Inflammatory macrophage treated with lipopolysaccharide for 1 hour (primary cell): ENCODE data around the gene ACACA.

Experiments
- DNase-seq, 2 donors: peaks; one replicate each; pipeline ENCODE4 v3.0.0-alpha.2; 2020 to 2022

The ACACA gene

DNA sequence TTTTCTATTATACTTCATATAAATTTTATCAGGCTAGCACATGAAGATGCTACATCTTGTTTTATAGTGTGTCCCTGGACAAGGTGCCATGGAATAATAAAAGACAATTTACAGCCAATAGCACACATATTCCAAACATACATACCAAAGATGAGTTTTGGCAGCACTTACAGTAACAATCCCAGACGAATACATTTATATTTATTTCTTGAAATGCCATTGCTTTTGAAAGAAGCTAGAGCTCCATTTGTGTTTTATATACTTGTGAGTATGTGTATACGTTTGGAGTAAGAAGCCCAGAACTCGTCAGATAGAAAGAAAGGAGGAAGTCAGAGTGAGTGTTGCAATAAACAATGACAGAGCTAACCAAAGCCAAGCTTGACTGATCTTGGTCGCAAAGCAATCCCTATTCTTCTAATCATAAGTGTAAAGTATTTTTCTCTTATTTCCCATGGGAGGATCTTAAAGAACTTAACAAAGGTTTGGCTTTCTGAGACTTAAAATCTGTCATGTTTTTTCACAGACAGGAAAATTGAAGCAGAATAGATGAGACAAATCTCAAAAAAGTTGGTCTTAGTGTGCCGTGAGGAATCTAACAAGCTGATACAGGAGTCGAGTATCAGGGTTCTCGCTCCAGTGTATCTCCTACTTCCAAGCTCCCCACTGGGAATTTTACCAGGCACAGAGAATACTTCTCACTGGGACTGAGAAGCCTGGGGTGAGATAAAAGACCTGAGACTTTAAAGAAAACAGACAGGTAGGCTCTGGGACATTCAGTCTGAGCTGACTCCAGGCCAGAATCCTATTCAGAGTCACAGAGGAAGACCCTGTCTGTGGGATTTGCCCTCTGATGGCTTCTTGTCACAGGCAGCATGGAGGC is 282.5 kb downstream of the ACACA start:
- peak; percentile 43 to 67 for DNase-seq

DNA sequence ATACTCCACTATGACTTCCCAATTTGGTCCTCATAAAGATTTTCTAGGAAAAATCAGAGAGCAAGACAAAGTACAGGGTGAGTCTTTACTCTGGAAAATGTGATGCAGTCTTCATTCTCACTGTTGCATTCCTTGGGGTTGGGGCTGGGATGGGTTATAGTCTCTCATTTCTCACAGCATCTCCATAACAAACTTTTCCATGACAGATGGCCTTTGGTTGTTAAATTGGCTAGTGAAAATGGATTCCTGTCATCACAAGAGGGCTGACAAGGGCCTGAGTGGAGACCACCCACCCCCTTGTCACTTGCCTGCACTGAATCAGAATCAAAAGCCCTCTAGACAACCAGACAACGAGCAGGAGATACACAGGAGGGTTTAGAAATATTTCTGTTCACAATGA is 283.2 kb downstream of the ACACA start:
- no peak for DNase-seq

GRCh38 chr17:37121616-37122015 is 285.0 kb downstream of the ACACA start:
- DNase-seq, result no peak

DNA sequence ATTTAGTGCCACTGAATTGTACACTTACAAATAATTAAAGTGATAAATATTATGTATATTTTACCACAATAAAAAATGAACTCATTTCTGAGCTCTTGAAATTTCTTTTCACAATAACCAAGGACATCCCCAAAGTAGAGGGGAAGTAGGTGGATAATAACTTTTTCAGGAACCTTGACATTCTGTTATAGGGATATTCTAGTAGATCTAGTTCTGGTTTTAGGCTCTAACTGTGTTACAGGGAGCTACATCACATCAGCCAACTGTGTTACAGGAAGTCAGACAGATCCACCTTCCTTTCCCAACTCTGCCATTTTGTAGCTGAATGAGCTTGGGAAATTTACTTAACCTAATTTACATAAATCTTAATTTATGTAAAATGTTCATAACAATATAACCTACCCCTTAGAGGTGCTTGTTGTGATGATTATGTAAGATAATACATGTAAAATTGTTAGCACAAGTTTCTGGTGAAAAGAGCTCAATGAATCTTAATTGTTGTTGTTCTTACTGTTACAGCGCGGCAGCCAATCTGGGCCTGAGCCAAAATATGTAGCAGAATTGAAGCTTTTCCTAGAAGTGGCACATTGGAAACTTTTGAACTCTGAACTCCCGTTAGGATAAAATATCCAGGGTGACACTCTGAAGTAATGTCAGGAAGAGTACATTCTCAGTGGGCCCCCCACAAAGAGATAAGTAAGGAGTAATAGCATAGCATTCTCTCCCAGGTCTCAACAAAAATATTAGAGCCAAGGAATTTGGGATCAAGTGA is 288.1 kb downstream of the ACACA start:
- DNase-seq, result peak; percentile 37 to 46

GRCh38 chr17:37117373-37118142 is 289.1 kb downstream of the ACACA start:
- DNase-seq, result no peak

- DNase-seq, result no peak
Measured at GRCh38 chr17:37116671-37117185, 289.9 kb downstream of the ACACA start.

DNA sequence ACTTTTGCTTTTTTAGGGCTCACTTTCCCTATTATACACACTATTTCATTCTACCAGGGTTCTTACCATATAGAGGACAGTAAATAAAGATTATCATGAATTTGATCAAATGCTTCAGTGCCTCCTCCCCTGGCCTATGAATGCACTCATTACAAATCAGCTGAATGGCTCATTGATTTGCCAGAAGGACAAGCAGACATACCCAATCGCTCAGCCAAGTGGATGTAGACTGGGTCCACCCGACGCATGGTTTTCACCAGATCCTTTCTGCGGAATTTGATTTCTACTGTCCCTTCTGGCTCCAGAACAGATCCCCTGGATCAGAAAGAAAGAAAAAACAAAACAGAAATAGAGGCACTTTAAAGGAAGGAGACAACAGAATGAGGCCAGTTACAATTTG is 295.3 kb downstream of the ACACA start:
- DNase-seq, result no peak

DNA sequence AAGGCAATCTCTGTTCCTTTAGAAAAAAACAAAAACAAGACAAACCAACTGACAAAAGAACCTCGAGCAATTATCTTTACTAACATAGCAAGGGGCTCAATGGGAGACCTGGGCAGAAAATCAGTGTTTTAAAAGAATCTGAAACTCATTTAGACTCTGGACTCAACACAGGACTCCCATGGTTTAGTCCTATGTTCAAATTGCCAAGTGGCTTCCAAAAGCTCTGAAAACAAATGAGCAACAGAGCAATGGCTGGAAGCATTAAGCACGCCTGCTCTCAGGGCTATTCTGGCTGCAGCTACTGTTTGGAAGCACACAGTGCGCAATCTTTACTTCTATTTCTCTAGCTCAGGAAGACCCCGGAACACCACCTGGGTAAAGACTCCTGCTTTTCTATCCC is 295.9 kb downstream of the ACACA start:
- no peak for DNase-seq

DNA sequence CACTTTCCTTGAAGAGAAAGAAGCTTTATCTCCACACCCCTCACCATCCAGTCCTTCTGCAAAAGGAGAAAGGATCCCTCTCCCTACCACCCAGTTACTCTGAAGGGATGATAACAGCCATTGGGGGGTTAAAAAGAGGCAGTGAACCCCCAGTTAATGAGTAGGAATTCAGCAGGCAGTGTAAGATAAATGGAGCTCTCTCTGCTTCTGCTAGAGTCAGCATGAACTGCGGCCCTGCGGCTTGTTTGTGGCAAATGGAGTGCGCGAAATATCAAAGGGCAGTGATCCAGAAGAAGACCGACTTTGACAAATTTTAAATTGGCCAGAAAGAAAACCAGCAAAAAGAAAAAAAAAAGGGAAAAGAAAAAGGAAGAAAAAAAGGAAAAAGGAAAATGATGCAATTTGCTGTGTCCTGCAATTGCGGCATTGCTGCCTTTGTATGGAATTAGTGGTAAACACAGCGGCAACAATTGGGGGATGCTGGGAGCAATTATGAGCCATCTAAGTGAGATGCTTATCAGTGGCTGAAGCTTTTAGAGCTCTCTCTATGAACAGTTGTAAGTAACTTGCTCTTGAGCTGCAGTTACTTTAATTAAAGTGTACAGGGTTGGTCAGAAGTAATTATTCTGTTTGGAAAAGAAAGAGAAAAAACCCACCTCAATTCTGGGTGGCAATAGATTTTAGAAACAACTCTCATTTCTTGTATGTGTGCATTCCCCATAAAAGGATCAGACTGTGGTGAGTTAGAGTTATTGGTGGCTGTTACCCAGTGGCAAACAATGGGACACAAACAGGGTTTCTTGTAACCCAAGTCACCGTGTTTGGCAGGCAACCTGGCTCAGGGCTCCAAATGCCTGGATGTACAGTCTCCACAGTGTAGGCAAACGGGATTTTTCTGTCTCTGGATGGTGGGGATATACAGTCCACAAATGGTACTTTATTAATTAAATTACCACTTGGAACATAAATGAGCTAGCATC is 296.6 kb downstream of the ACACA start:
- DNase-seq, result no peak

- DNase-seq, result no peak
Measured at GRCh38 chr17:37109106-37109505, 297.5 kb downstream of the ACACA start.

DNA sequence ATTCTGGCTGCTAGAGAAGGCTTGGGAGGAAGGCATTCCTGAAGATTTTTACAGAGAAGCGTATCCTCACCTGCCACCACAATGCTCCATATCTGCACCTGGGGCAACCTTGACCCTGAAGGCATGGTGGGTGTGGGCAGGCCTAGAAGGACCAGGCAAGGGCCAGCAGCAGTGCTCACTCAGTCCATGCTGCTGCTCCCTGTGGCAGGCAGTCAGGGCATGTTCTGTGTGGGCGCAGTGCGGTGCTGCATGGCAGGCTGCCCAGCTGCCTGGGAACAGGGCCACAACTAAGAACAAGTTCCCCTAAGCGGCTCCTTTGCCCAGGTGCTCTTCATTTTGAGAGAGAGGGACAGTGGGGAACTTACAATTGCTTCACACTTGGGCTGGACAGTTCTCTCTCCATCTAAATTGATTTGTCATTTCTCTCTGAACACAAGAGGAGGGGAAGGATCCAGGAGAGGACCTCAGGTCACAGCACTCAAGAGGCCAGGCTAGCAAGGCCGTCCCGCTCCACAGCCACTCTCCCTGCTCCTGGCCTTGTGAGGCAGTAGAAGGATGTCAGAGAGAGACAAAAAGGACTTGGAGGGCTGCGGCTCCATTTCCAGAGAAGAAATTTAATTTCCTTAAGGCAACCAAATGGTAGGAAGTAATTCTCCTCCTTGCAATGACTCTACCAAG is 299.1 kb downstream of the ACACA start:
- no peak for DNase-seq

- no peak for DNase-seq
Measured at GRCh38 chr17:37106049-37106448, 300.6 kb downstream of the ACACA start.

DNA sequence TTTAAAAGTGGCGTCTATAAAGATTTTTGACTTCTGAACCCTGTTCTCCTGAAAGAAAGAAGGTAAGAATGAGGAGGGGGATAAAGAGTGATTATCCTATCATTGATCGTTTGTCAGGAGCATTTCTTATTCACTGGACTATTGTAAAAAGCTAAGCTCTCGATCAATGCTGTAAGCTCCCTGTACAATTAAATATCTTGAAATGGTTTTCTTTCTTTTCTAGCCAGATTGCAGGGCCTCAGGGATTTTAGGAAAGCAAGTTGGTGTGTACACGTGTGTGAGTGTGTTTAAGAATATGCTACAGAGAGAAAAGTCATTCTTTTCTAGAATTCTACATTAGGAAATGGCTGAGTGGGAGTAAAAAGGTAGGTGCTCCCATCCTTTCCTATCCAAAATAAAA is 303.4 kb downstream of the ACACA start:
- no peak for DNase-seq

- DNase-seq, result no peak
Measured at GRCh38 chr17:37101306-37101705, 305.3 kb downstream of the ACACA start.

DNA sequence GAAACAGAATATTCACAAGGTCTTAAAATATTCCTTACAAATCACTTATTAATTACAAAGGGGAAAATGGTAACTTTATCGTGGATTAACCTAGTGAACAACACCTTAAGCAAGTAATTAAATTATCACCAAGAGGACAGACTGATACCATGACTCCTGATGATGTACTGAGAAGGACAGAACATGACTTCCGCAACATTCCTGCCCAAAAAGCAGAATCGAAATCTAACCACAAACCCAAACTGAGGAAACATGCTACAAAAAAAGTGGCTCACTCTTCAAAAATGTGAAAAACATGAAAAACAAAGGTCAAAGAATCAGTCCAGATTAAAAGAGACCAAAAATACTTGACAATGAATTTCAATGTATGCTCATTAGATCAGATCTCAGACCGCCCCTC is 306.4 kb downstream of the ACACA start:
- DNase-seq, result peak; percentile 20 to 31

- no peak for DNase-seq
Measured at GRCh38 chr17:37098910-37099664, 307.5 kb downstream of the ACACA start.

GRCh38 chr17:37098152-37098551 is 308.5 kb downstream of the ACACA start:
- no peak for DNase-seq

DNA sequence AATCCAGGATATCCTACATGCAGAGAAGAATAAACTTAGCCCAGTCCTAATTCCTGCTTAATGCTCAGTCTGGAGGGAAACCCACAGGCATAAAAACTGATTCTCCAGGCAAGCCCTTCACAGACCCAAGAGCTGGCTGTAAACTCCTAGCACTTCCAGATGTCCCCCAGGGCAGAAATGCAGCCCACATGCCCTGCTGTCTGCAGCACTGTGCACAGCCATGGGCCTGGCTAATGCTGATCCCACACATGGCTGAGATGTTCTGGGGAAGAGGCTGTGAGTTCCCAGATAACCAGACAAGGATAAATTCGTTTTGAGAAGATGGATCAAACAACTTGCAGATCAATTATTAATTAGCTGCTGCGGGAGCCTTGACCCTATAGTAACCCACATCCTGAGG is 309.5 kb downstream of the ACACA start:
- no peak for DNase-seq

DNA sequence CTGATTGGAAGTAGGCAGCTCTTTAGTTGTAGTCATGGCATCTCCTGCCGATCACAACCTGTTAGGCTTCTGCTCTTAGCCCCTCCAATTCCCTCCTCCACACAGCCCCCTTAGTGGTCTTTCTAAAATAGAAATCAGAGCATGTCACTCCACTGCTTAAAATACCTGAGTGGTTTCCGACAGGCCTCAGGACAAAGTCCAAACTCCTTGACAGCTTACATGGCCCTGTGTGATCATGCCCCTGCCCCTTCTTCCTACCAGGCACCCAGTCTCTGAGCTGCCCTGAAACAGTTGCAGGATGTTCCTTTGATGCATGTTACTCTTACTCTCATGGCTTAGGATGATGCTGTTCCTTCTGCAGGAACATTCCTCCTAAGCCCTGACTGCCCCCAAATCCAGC is 310.6 kb downstream of the ACACA start:
- DNase-seq, result no peak

DNA sequence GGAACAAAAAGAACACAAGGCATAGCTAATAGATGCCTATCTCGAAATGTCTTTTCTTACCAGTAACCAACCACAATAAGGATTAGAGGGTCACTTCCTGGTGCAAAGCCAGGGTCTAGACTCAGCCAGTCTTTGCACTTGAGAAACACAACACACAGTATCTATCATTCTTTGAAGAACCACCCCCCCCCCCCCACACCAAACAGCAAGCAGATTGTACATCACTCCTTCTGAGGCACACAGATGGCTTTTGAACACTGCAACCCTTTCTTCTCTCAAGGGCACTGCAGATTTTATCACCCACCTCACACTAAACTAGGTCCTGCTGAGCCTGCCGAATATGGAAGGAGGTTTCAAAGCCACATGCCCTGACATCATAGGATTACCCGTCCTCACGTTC is 312.2 kb downstream of the ACACA start:
- DNase-seq, result no peak

- DNase-seq, result no peak
Measured at GRCh38 chr17:37092701-37093100, 313.9 kb downstream of the ACACA start.
